ENCODE results near the gene DTWD1.
"Not testable (repeated sequence)": the region's sequence is repeated elsewhere in the genome, so short reads cannot be mapped to it uniquely, and the experiment has no call there.

DNA sequence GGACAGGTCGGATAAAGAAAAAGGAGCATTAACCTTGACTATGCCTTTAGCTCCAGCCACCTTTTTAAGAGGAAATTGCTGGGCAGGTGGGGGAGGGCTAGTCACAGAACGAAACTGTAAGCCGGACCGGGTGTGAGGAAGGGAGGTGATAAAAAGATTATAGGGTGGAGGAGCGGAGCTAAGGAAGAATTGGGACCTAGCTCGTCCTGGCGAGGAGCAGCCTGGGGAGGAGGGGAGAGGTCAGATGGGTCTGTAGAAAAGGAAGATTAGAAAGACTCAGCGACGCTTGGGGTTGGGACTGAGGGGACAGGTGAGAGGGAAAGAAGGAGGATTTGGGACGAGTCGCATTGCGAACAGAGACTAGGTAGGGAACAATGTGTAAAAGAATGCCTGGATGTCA lies 82.1 kb downstream of the DTWD1 start:
- TF ChIP-seq, protein P1, sequence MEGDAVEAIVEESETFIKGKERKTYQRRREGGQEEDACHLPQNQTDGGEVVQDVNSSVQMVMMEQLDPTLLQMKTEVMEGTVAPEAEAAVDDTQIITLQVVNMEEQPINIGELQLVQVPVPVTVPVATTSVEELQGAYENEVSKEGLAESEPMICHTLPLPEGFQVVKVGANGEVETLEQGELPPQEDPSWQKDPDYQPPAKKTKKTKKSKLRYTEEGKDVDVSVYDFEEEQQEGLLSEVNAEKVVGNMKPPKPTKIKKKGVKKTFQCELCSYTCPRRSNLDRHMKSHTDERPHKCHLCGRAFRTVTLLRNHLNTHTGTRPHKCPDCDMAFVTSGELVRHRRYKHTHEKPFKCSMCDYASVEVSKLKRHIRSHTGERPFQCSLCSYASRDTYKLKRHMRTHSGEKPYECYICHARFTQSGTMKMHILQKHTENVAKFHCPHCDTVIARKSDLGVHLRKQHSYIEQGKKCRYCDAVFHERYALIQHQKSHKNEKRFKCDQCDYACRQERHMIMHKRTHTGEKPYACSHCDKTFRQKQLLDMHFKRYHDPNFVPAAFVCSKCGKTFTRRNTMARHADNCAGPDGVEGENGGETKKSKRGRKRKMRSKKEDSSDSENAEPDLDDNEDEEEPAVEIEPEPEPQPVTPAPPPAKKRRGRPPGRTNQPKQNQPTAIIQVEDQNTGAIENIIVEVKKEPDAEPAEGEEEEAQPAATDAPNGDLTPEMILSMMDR (IDR thresholded peaks at IDR 0.05) = not testable (repeated sequence)
- TF ChIP-seq POLR2A (IDR thresholded peaks at IDR 0.05) = not testable (repeated sequence)
